ENCODE data around the gene CADPS. TPM values are rescaled to one million over a fixed set of nuclear protein-coding genes. Genes with fewer than 3 reads are reported as not detected.

CADPS gene
- polyA plus RNA-seq, 1 donor from 2014 or later = 118 TPM

DNA sequence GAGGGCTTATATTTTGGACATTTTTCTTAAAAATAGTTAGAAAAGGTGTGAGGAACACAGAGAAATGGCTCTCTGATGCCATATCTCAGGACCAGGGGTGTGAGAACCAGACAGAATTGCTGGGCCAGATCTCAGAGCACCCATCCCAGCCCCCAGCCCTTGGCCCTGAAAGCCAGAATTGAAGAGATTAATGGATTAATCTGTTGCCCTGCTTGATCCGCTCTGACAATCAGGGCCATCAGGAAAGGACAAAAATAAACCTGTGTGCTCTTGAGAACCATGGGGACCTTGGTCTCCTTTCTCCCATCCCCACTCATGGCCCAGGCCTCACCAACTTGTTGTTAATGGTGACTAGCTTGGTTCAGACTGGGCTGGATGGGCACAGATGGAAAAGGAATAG is 113.5 kb downstream of the CADPS start:
- no peaks in the 10 kb centered on the region for H3K9me3 ChIP-seq (ENCODE audit: low read length)
- no peak overlapping the region for H3K9ac ChIP-seq (ENCODE audit: low read length)
- H3K9me2 ChIP-seq (ENCODE audit: insufficient read depth, low read length) = no peaks in the 10 kb centered on the region
- no peaks in the 10 kb centered on the region for H3K27me3 ChIP-seq (ENCODE audit: insufficient read depth, low read depth, low read length)
- H3K4me3 ChIP-seq (ENCODE audit: low read length) = no peak overlapping the region
- TF ChIP-seq MXI1 (conservative IDR thresholded peaks at IDR 0.05; ENCODE audit: poor library complexity, severe bottlenecking) (no peak), EP300 (conservative IDR thresholded peaks at IDR 0.05; ENCODE audit: poor library complexity, severe bottlenecking) (no peak), SMC3 (conservative IDR thresholded peaks at IDR 0.05; ENCODE audit: poor library complexity) (no peak), TAF1 (IDR thresholded peaks at IDR 0.05; ENCODE audit: low read depth) (no peak), EZH2 (IDR thresholded peaks at IDR 0.05; ENCODE audit: borderline replicate concordance, insufficient read depth, low read length, poor library complexity, severe bottlenecking) (no peak), RAD21 (conservative IDR thresholded peaks at IDR 0.05) (no peak), POLR2AphosphoS5 (IDR thresholded peaks at IDR 0.05) (no peak)
- TF ChIP-seq, protein P1, sequence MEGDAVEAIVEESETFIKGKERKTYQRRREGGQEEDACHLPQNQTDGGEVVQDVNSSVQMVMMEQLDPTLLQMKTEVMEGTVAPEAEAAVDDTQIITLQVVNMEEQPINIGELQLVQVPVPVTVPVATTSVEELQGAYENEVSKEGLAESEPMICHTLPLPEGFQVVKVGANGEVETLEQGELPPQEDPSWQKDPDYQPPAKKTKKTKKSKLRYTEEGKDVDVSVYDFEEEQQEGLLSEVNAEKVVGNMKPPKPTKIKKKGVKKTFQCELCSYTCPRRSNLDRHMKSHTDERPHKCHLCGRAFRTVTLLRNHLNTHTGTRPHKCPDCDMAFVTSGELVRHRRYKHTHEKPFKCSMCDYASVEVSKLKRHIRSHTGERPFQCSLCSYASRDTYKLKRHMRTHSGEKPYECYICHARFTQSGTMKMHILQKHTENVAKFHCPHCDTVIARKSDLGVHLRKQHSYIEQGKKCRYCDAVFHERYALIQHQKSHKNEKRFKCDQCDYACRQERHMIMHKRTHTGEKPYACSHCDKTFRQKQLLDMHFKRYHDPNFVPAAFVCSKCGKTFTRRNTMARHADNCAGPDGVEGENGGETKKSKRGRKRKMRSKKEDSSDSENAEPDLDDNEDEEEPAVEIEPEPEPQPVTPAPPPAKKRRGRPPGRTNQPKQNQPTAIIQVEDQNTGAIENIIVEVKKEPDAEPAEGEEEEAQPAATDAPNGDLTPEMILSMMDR (IDR thresholded peaks at IDR 0.05; ENCODE audit: poor library complexity, severe bottlenecking) = no peak
- TF ChIP-seq, protein P2, sequence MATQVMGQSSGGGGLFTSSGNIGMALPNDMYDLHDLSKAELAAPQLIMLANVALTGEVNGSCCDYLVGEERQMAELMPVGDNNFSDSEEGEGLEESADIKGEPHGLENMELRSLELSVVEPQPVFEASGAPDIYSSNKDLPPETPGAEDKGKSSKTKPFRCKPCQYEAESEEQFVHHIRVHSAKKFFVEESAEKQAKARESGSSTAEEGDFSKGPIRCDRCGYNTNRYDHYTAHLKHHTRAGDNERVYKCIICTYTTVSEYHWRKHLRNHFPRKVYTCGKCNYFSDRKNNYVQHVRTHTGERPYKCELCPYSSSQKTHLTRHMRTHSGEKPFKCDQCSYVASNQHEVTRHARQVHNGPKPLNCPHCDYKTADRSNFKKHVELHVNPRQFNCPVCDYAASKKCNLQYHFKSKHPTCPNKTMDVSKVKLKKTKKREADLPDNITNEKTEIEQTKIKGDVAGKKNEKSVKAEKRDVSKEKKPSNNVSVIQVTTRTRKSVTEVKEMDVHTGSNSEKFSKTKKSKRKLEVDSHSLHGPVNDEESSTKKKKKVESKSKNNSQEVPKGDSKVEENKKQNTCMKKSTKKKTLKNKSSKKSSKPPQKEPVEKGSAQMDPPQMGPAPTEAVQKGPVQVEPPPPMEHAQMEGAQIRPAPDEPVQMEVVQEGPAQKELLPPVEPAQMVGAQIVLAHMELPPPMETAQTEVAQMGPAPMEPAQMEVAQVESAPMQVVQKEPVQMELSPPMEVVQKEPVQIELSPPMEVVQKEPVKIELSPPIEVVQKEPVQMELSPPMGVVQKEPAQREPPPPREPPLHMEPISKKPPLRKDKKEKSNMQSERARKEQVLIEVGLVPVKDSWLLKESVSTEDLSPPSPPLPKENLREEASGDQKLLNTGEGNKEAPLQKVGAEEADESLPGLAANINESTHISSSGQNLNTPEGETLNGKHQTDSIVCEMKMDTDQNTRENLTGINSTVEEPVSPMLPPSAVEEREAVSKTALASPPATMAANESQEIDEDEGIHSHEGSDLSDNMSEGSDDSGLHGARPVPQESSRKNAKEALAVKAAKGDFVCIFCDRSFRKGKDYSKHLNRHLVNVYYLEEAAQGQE (IDR thresholded peaks at IDR 0.05; ENCODE audit: borderline replicate concordance) = no peak
- H3K79me2 ChIP-seq (replicated peaks; ENCODE audit: insufficient read depth, low read length) = no peaks in the 10 kb centered on the region
- H4K20me1 ChIP-seq (ENCODE audit: insufficient read depth) = no peaks in the 10 kb centered on the region
- H3F3A ChIP-seq (ENCODE audit: insufficient read depth, low read length, poor library complexity, severe bottlenecking) = no peaks in the 10 kb centered on the region
- no peak overlapping the region for H2AFZ ChIP-seq (ENCODE audit: low read depth, low read length)
- no peaks in the 10 kb centered on the region for H3K36me3 ChIP-seq (ENCODE audit: insufficient read depth, low read length)
- no peak overlapping the region for H3K27ac ChIP-seq (ENCODE audit: low read length)
- no peak overlapping the region for H3K4me2 ChIP-seq (ENCODE audit: low read length)

DNA sequence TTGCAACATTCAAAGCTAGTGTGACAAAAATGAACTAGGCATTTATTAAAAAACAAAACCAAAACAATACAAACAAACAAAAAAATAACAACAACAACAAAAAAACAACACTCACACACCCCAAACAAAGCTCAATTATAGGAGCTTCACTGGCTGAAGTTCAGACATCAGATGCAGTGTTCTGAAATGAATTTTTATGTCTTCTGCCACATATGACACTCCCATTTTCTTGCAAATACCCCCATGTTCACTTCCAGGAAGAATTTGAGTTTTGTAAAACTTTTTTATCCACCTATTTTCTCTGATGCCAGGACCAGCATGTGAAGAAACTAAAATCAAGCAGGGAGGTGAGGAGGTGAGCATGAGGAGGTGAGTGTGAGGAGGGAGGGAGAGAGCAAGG is 113.9 kb downstream of the CADPS start:
- Histone ChIP-seq H3K4me2 (ENCODE audit: low read length) (no peak overlapping the region), H2AFZ (ENCODE audit: low read depth, low read length) (no peak overlapping the region), H3K36me3 (ENCODE audit: insufficient read depth, low read length) (no peaks in the 10 kb centered on the region), H3K79me2 (replicated peaks; ENCODE audit: insufficient read depth, low read length) (no peaks in the 10 kb centered on the region), H3K9me3 (ENCODE audit: low read length) (no peaks in the 10 kb centered on the region), H3K27ac (ENCODE audit: low read length) (no peak overlapping the region), H3F3A (ENCODE audit: insufficient read depth, low read length, poor library complexity, severe bottlenecking) (no peaks in the 10 kb centered on the region), H4K20me1 (ENCODE audit: insufficient read depth) (no peaks in the 10 kb centered on the region), H3K4me3 (ENCODE audit: low read length) (no peak overlapping the region), H3K27me3 (ENCODE audit: insufficient read depth, low read depth, low read length) (no peaks in the 10 kb centered on the region), H3K9me2 (ENCODE audit: insufficient read depth, low read length) (no peaks in the 10 kb centered on the region), H3K9ac (ENCODE audit: low read length) (no peak overlapping the region)
- TF ChIP-seq, protein P2 (IDR thresholded peaks at IDR 0.05; ENCODE audit: borderline replicate concordance) = no peak
- TF ChIP-seq MXI1 (conservative IDR thresholded peaks at IDR 0.05; ENCODE audit: poor library complexity, severe bottlenecking) (no peak), POLR2AphosphoS5 (IDR thresholded peaks at IDR 0.05) (no peak)

Data from neural cell (in vitro differentiated cells).